ENCODE measurements around the gene GNG8.
"Not testable (repeated sequence)": the region's sequence is repeated elsewhere in the genome, so short reads cannot be mapped to it uniquely, and the experiment has no call there.

Gene GNG8

GRCh38 chr19:46646402-46646801, 10.4 kb upstream of the GNG8 start:
- no peak for DNase-seq (ENCODE audit: low spot score)

GRCh38 chr19:46644720-46645119, 8.7 kb upstream of the GNG8 start:
- no peak for DNase-seq (ENCODE audit: low spot score)

- no peak for DNase-seq (ENCODE audit: low spot score)
These were observed 4.7 kb upstream of the GNG8 start for GRCh38 chr19:46640656-46641055.

- peak; percentile 94 for DNase-seq (ENCODE audit: low spot score)
These were observed 3.6 kb upstream of the GNG8 start for GRCh38 chr19:46639358-46640182.

- DNase-seq (ENCODE audit: low spot score), result no peak
These were observed 1.2 kb upstream of the GNG8 start for GRCh38 chr19:46637224-46637623.

GRCh38 chr19:46634656-46635218, 1.3 kb downstream of the GNG8 start:
- no peak for DNase-seq (ENCODE audit: low spot score)

- DNase-seq (ENCODE audit: low spot score), result peak; percentile 84
These were observed 1.9 kb downstream of the GNG8 start for GRCh38 chr19:46634045-46634655.

GRCh38 chr19:46633130-46633529, 2.9 kb downstream of the GNG8 start:
- DNase-seq (ENCODE audit: low spot score), result no peak

- DNase-seq (ENCODE audit: low spot score), result no peak
These were observed 4.5 kb downstream of the GNG8 start for GRCh38 chr19:46631481-46631880.

GRCh38 chr19:46630586-46631205, 5.3 kb downstream of the GNG8 start:
- no peak for DNase-seq (ENCODE audit: low spot score)

GRCh38 chr19:46629546-46630025, 6.4 kb downstream of the GNG8 start:
- DNase-seq (ENCODE audit: low spot score), result no peak

- DNase-seq (ENCODE audit: low spot score), result not testable (repeated sequence)
These were observed 7.0 kb downstream of the GNG8 start for GRCh38 chr19:46628970-46629369.

GRCh38 chr19:46626446-46626845, 9.6 kb downstream of the GNG8 start:
- DNase-seq (ENCODE audit: low spot score), result no peak

- no peak for DNase-seq (ENCODE audit: low spot score)
These were observed 10.3 kb downstream of the GNG8 start for GRCh38 chr19:46625731-46626130.

GRCh38 chr19:46624958-46625661, 10.9 kb downstream of the GNG8 start, which contains the start of gene PTGIR:
Gene PTGIR, minus strand, starts transcription at chr19:46625089. Its CDS starts 864 bp downstream, at chr19:46624225.
- peak; percentile 81 for DNase-seq (ENCODE audit: low spot score)

- DNase-seq (ENCODE audit: low spot score), result no peak
These were observed 12.0 kb downstream of the GNG8 start for GRCh38 chr19:46623915-46624502.

- DNase-seq (ENCODE audit: low spot score), result no peak
These were observed 13.9 kb downstream of the GNG8 start for GRCh38 chr19:46622118-46622446.

- DNase-seq (ENCODE audit: low spot score), result no peak
These were observed 14.5 kb downstream of the GNG8 start for GRCh38 chr19:46621191-46622117.

GRCh38 chr19:46620716-46621115, 15.3 kb downstream of the GNG8 start:
- no peak for DNase-seq (ENCODE audit: low spot score)

GRCh38 chr19:46620267-46620666, 15.7 kb downstream of the GNG8 start:
- DNase-seq (ENCODE audit: low spot score), result no peak
